Kidney (tissue), 14 donors: ENCODE measurements around the gene OSBPL8. TPM values are rescaled to one million over a fixed set of nuclear protein-coding genes. Genes with fewer than 3 reads are reported as not detected.

Experiments used
- DNase-seq, 5 donors: peaks; one replicate each; pipeline ENCODE4 v3.0.0-alpha.2; 2013 to 2020
- FAIRE-seq: peaks from 2 replicates; lab custom pipeline; 2012; peaks lifted over from hg19 to GRCh38; lab: Jason Lieb, UNC
- H3K27ac ChIP-seq, 2 donors: one replicate each; pipeline ENCODE4 v1.7.0; 2013; ENCODE audit warnings: low read depth in 2 of 2, low read length in 2 of 2, inconsistent platforms in 1 of 2
- H3K27me3 ChIP-seq: one replicate; pipeline ENCODE4 v1.7.1; 2013; ENCODE audit warnings: low read length, inconsistent platforms; ENCODE audit not compliant: control insufficient read depth, insufficient read depth
- H3K36me3 ChIP-seq, 3 donors: one replicate each; pipeline versions ENCODE4 v1.7.0 to v1.7.1; 2013; ENCODE audit warnings: low read length in 3 of 3, control low read depth in 1 of 3, inconsistent platforms in 1 of 3; ENCODE audit not compliant: insufficient read depth in 3 of 3, control insufficient read depth in 2 of 3
- H3K4me1 ChIP-seq, 3 donors: one replicate each; pipeline versions ENCODE4 v1.7.0 to v1.7.1; 2013; ENCODE audit warnings: low read length in 3 of 3, inconsistent platforms in 1 of 3, low read depth in 1 of 3; ENCODE audit not compliant: control insufficient read depth in 2 of 3, insufficient read depth in 2 of 3
- H3K4me3 ChIP-seq, 3 donors: one replicate each; pipeline versions ENCODE4 v1.7.0 to v1.8.1; 2013; ENCODE audit warnings: low read length in 3 of 3, control low read depth in 1 of 3, inconsistent platforms in 1 of 3
- H3K9ac ChIP-seq, 3 donors: one replicate each; pipeline versions ENCODE4 v1.7.0 to v1.7.1; 2013; ENCODE audit warnings: low read length in 3 of 3, control low read depth in 1 of 3, inconsistent platforms in 1 of 3
- H3K9me3 ChIP-seq, 3 donors: one replicate each; pipeline versions ENCODE4 v1.7.0 to v1.7.1; 2013; ENCODE audit warnings: low read length in 3 of 3, control low read depth in 1 of 3, inconsistent platforms in 1 of 3; ENCODE audit not compliant: control insufficient read depth in 2 of 3, insufficient read depth in 1 of 3
- intact Hi-C: fragments of 100-400 bp; cut with DNase I; formaldehyde crosslinking; loops from one replicate; pipeline ENCODE4 v1.11.1; 2022
- polyA plus RNA-seq: library from polyadenylated mRNA; stranded (reverse); fragments of 350-450 nt; fragmentation: Illumina TruSeq; extraction: RNeasy Lipid Tissue Mini Kit (QIAGEN cat#74804); gene quantifications from one replicate; pipeline ENCODE4 v1.2.3, GENCODE V29; 2014; ENCODE audit warnings: low read depth, low replicate concordance; ENCODE audit not compliant: insufficient read depth
- total RNA-seq: library from RNA; stranded (reverse); fragmentation: NEBNext Ultra II Directional; extraction: Animal tissue kit (Norgen Biotek cat#: 25700); gene quantifications from one replicate; pipeline ENCODE4 v1.2.1, GENCODE V29; 2021
- TF ChIP-seq, protein P1 (sequence below): IDR thresholded peaks from 3 replicates; pipeline ENCODE4 v1.5.1; 2012; ENCODE audit warnings: mild to moderate bottlenecking, moderate library complexity, borderline replicate concordance; ENCODE audit not compliant: insufficient read depth; ENCODE audit errors: extremely low read depth
- donor health status: control.
- donor health status: control.
- donor health status: control.
- donor health status: control.
- donor health status: control.
- donor health status: DM: yes; HTN: yes; CAD: no.
- donor health status: Normal renal cell carcinoma (clear cell type).

Gene OSBPL8
- total and polyA plus RNA-seq, 2 donors from 2014 or later = 11.5 to 69.7 TPM

DNA sequence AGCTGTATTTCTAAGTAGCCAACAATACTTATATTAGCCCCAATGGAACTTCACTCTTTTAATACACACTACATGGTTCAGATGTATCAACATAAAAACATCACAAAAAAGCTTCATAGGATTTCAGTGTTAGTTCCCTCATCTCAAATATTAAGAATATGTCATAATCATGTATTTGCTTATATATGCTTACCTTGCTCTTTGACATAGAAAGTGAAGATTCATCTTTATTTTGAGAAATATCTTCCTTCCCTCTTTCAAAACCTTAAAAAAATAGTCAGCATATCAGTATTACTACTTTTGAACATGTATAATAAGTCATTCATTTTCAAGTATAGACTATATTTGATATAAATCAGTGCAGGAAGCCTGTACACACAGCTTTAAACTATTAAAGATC lies 149.2 kb downstream of the OSBPL8 start:
- Histone ChIP-seq H3K27me3 (no peaks in the 10 kb centered on the region), H3K9me3 (no peaks in the 10 kb centered on the region), H3K27ac (no peak overlapping the region), H3K36me3 (no peaks in the 10 kb centered on the region), H3K9ac (no peak overlapping the region), H3K4me3 (no peak overlapping the region), H3K4me1 (no peaks in the 10 kb centered on the region)
- DNase-seq (no peak), FAIRE-seq (no peak)
- intact Hi-C loops = no loop called here
- TF ChIP-seq, protein P1, sequence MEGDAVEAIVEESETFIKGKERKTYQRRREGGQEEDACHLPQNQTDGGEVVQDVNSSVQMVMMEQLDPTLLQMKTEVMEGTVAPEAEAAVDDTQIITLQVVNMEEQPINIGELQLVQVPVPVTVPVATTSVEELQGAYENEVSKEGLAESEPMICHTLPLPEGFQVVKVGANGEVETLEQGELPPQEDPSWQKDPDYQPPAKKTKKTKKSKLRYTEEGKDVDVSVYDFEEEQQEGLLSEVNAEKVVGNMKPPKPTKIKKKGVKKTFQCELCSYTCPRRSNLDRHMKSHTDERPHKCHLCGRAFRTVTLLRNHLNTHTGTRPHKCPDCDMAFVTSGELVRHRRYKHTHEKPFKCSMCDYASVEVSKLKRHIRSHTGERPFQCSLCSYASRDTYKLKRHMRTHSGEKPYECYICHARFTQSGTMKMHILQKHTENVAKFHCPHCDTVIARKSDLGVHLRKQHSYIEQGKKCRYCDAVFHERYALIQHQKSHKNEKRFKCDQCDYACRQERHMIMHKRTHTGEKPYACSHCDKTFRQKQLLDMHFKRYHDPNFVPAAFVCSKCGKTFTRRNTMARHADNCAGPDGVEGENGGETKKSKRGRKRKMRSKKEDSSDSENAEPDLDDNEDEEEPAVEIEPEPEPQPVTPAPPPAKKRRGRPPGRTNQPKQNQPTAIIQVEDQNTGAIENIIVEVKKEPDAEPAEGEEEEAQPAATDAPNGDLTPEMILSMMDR = no peak

DNA sequence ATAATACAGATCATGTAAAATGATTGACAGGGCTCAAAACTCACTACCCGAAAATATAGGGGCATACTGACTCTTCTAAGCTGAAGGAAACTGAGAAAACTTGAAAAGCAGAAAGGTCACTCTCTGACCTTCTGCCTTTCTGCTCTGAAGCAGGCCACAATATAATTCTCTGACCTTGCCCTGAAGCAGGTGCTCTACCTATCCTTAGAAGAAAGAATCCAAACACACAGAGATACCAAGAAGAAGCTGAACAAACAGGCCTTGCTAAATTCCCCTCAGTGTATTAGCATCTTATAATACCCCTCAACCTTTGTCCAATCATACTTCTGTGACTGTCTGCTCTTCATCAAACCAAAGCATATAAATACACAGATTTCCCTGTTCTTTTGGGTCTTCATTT lies 150.5 kb downstream of the OSBPL8 start:
- FAIRE-seq (no peak), DNase-seq (no peak)
- TF ChIP-seq, protein P1 = no peak
- Histone ChIP-seq H3K4me1 (no peaks in the 10 kb centered on the region), H3K9ac (no peak overlapping the region), H3K4me3 (no peak overlapping the region), H3K27me3 (no peaks in the 10 kb centered on the region), H3K9me3 (no peaks in the 10 kb centered on the region), H3K27ac (no peak overlapping the region), H3K36me3 (no peaks in the 10 kb centered on the region)
- intact Hi-C loops = no loop called here

DNA sequence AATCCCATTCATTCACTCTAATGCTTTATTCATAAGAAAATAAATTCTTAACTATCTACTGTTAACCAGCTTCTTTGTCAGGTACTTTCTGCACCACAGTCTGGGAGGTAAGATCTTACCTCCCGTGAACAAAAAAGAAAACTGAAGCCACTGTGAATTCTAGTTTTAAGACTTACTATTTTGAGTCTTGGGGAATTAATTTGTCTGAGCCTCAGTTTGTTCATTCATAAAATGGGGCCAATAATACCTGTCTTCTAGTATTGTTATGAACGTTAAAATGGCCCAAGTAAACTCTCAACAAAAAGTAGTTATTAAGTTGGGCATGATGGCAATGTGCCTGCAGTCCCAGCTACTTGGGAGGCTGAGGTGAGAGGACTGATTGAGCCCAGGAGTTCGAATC lies 151.9 kb downstream of the OSBPL8 start:
- no peak for FAIRE-seq
- no peak overlapping the region for H3K4me3 ChIP-seq
- no peaks in the 10 kb centered on the region for H3K4me1 ChIP-seq
- intact Hi-C loops = no loop called here
- H3K9ac ChIP-seq = no peak overlapping the region
- TF ChIP-seq, protein P1 = no peak
- no peaks in the 10 kb centered on the region for H3K9me3 ChIP-seq
- no peak for DNase-seq
- H3K27me3 ChIP-seq = no peaks in the 10 kb centered on the region
- no peaks in the 10 kb centered on the region for H3K36me3 ChIP-seq
- no peak overlapping the region for H3K27ac ChIP-seq

GRCh38 chr12:76402259-76402658 lies 157.3 kb downstream of the OSBPL8 start:
- no peaks in the 10 kb centered on the region for H3K4me1 ChIP-seq
- intact Hi-C loops = no loop called here
- no peak for DNase-seq
- H3K27ac ChIP-seq = no peak overlapping the region
- TF ChIP-seq, protein P1 = no peak
- no peaks in the 10 kb centered on the region for H3K27me3 ChIP-seq
- no peak overlapping the region for H3K9ac ChIP-seq
- no peaks in the 10 kb centered on the region for H3K9me3 ChIP-seq
- no peak overlapping the region for H3K4me3 ChIP-seq
- no peak for FAIRE-seq
- peaks cover 0 to 14% (median 2%) of the 10 kb centered on the region in 3 donors for H3K36me3 ChIP-seq
